Measurements from ENCODE around the gene TRMT61A. TPM values are rescaled to one million over a fixed set of nuclear protein-coding genes. Genes with fewer than 3 reads are reported as not detected.
A peak's percentile ranks its signal among the peaks of the same experiment; 100 is the strongest.

Gene TRMT61A
- polyA plus RNA-seq, 1 experiment, result 11.7 TPM

DNA sequence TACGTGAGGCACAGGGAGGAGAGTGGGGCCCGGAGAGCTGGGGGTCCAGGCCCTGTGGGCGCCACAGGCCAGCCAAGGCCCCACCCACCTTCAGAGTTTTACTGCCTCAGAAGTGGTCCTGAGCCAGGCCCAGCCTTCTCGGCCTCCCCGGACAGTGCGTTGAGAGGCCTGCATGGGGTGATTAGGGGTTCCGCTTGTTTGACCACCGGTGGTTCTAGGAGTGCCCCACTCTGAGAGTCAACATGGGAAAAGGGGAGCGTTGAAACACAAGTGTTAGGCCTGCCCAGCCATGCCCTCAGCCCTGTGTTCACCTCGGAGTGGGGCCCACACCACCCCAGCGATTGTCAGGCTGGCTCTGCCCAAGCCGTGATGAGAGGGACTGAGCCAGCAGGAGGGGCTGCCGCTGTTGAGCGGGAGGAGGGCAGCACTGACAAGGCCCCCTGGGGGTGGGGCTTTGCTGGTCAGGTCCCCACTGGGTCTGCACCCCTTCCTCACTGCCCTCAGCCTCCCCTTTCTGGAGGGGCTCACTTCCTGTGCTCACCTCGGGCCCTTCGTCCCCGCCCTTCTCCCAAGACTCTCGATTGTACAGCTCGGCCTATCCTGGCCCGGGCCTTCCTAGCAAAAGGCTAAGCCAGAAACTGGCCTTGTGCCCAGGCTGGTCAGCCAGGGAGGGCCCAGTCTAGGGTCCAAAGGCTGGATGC lies 11.1 kb upstream of the TRMT61A start:
- H3K4me3 ChIP-seq (ENCODE audit: low read depth, low read length), result no peak overlapping the region
- DNase-seq (ENCODE audit: low read depth), result no peak
- no peaks in the 10 kb centered on the region for H3K27me3 ChIP-seq (ENCODE audit: control insufficient read depth, insufficient read depth, low read length)
- H3K36me3 ChIP-seq (ENCODE audit: control insufficient read depth, insufficient read depth, low read length), result peaks cover 8% of the 10 kb centered on the region
- CTCF ChIA-PET, result interaction anchor here (1.0 to 10.1 kb wide), 12 partner anchors 9 to 68 kb away, joined by 3 to 228 read pairs (median 10); partner anchors contain the start of gene TRMT61A
- POLR2A ChIA-PET, result no interaction called here
- TF ChIP-seq, protein P1, sequence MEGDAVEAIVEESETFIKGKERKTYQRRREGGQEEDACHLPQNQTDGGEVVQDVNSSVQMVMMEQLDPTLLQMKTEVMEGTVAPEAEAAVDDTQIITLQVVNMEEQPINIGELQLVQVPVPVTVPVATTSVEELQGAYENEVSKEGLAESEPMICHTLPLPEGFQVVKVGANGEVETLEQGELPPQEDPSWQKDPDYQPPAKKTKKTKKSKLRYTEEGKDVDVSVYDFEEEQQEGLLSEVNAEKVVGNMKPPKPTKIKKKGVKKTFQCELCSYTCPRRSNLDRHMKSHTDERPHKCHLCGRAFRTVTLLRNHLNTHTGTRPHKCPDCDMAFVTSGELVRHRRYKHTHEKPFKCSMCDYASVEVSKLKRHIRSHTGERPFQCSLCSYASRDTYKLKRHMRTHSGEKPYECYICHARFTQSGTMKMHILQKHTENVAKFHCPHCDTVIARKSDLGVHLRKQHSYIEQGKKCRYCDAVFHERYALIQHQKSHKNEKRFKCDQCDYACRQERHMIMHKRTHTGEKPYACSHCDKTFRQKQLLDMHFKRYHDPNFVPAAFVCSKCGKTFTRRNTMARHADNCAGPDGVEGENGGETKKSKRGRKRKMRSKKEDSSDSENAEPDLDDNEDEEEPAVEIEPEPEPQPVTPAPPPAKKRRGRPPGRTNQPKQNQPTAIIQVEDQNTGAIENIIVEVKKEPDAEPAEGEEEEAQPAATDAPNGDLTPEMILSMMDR (IDR thresholded peaks at IDR 0.05; ENCODE audit: insufficient read depth, low read depth, low read length), result no peak

DNA sequence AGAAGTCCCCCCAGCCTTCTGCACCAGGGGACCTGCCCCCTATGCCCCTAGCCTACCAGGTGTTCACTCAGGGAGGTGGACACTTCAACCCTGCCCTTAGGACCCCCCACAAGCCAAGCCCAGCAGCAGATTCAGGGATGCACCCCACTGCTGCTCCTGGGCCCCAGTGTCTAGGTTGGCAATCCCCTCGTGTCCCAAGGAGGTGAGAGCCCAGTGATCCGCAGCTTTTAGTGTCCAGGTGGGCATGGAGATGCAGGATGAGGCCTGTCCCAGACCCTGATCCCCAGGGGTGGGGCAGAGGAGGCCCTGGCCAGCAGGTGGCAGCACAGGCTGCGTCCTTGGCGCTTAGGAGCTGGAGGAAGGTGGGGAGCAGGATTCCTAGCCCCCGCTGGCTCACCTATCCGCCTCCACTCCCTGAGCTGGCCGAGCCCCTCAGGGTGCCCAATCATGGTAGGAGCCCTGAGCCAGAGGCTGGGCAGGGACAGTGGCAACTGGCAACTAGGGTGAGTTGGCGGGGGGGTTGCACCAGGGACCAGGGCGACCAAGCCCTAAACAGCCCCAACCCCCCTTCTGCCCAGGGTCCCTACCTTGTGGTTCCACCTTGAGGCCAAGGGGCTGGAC lies 10.5 kb upstream of the TRMT61A start:
- Histone ChIP-seq H3K36me3 (ENCODE audit: control insufficient read depth, insufficient read depth, low read length) (peaks cover 8% of the 10 kb centered on the region), H3K4me3 (ENCODE audit: low read depth, low read length) (no peak overlapping the region), H3K27me3 (ENCODE audit: control insufficient read depth, insufficient read depth, low read length) (no peaks in the 10 kb centered on the region)
- ChIA-PET POLR2A (interaction anchor here (0.6 kb wide), 2 partner anchors 9 to 10 kb away, joined by 3 to 13 read pairs; partner anchors contain the start of gene TRMT61A), CTCF (interaction anchor here (0.6 to 10.1 kb wide), 12 partner anchors 9 to 127 kb away, joined by 3 to 228 read pairs (median 10); partner anchors contain the start of gene TRMT61A)
- DNase-seq (ENCODE audit: low read depth), result no peak
- TF ChIP-seq, protein P1 (IDR thresholded peaks at IDR 0.05; ENCODE audit: insufficient read depth, low read depth, low read length), result peak; percentile 91

DNA sequence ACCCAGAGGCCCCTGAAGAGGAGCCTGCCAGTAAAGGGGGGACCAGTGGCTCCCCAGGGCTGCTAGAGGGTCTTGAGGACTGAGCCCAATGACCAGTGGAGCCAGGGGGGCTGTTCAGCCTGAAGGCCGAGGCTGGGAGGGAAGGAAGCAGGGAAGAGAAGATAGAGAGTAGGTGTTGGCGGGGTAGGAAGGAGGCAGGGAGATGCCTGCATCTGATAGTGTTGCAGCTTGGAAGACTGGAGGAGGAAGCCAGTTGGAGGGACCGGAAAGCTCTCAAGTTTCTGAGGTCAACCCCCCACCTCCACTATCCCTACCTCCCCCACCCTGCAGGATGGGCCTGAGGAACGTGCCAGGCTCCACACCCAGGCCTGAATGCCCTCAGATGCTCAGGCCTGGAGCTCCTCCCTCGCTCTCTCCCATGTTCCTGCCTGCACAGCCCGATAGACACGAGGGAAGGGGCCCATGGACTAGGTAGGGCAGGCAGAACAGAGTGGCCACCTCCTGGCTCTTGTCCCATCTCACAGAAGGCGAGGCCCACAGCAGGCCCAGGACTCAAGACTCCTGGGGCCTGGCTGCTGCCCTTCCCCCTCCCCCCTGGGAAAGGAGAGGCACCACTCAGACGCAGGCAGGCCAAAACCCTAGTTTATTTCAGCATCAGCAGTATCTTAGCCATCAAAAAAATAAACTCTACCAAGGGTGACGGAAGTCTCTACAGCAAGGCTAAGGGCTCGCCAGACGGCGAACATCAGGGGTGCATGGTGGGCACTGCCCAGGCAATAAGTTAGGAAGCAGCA lies 9.8 kb upstream of the TRMT61A start:
- Histone ChIP-seq H3K36me3 (ENCODE audit: control insufficient read depth, insufficient read depth, low read length) (peaks cover 8% of the 10 kb centered on the region), H3K4me3 (ENCODE audit: low read depth, low read length) (no peak overlapping the region), H3K27me3 (ENCODE audit: control insufficient read depth, insufficient read depth, low read length) (peaks cover 1% of the 10 kb centered on the region; the same call in 1 of the 2 replicates)
- DNase-seq (ENCODE audit: low read depth), result no peak
- CTCF ChIA-PET, result interaction anchor here (0.6 to 10.1 kb wide), 12 partner anchors 9 to 128 kb away, joined by 3 to 228 read pairs (median 10); partner anchors contain the start of gene TRMT61A
- TF ChIP-seq, protein P1 (IDR thresholded peaks at IDR 0.05; ENCODE audit: insufficient read depth, low read depth, low read length), result no peak
- POLR2A ChIA-PET, result interaction anchor here (0.6 kb wide), 2 partner anchors 8 to 10 kb away, joined by 3 to 13 read pairs; partner anchors contain the start of gene TRMT61A

DNA sequence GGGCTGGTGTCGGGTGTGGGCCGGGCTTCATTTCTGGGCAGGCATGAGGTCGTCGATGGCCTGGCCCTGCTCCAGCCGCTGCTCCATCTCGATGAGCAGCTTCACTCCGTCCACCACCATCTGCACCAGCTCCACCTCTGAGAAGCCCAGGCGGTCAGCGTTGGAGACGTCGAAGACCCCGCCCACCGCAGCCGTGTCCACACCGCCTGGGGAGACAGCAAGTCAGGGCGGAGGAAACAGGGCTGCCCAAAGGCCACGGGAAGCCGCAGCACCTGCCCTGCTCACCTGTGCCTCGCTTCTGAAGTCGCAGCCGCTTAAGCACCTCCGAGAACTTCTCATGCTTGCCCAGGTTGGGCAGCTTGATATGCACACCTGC lies 9.2 kb upstream of the TRMT61A start:
- no peak overlapping the region for H3K4me3 ChIP-seq (ENCODE audit: low read depth, low read length)
- ChIA-PET CTCF (interaction anchor here (1.1 to 10.1 kb wide), 7 partner anchors 8 to 42 kb away, joined by 4 to 228 read pairs (median 17); partner anchors contain the start of gene TRMT61A), POLR2A (no interaction called here)
- no peak for DNase-seq (ENCODE audit: low read depth)
- peaks cover 6% of the 10 kb centered on the region for H3K36me3 ChIP-seq (ENCODE audit: control insufficient read depth, insufficient read depth, low read length)
- peaks cover 1% of the 10 kb centered on the region; the same call in 1 of the 2 replicates for H3K27me3 ChIP-seq (ENCODE audit: control insufficient read depth, insufficient read depth, low read length)
- TF ChIP-seq, protein P1 (IDR thresholded peaks at IDR 0.05; ENCODE audit: insufficient read depth, low read depth, low read length), result no peak

Measured in BJ (cell line).